Sciatic nerve (tissue), 2 donors: ENCODE data around the gene COPZ2. TPM values are rescaled to one million over a fixed set of nuclear protein-coding genes. Genes with fewer than 3 reads are reported as not detected.

ENCODE experiments used
- ATAC-seq: fragments of 200-7000 bp; cut with Tn5 transposase; one replicate; pipeline ENCODE4 v1.9.1; 2020; ENCODE audit warnings: mild to moderate bottlenecking, moderate library complexity
- DNase-seq: peaks from one replicate; pipeline ENCODE4 v3.0.0-alpha.2; 2020; ENCODE audit warnings: low spot score
- intact Hi-C: fragments of 100-400 bp; cut with DNase I; formaldehyde crosslinking; loops from one replicate; pipeline ENCODE4 v1.14.2; 2022
- total RNA-seq: library from RNA; stranded (reverse); fragmentation: NEBNext Ultra II Directional; extraction: Animal tissue kit (Norgen Biotek cat#: 25700); gene quantifications from one replicate; pipeline ENCODE4 v1.2.1, GENCODE V29; 2021
- donor health status: DM: no; HTN: no; CAD: no.
- donor health status: DM: no; HTN: no; CAD: no.

The COPZ2 gene
- total RNA-seq, 1 donor from 2014 or later = 72.7 TPM

GRCh38 chr17:48057626-48058025 lies 20.0 kb upstream of the COPZ2 start:
- intact Hi-C loops = no loop called here
- ATAC-seq (no peak), DNase-seq (peak; percentile 9)

- intact Hi-C loops = no loop called here
- ATAC-seq (no peak), DNase-seq (peak; percentile 50)
Measured at GRCh38 chr17:48056879-48057278, 19.3 kb upstream of the COPZ2 start.

DNA sequence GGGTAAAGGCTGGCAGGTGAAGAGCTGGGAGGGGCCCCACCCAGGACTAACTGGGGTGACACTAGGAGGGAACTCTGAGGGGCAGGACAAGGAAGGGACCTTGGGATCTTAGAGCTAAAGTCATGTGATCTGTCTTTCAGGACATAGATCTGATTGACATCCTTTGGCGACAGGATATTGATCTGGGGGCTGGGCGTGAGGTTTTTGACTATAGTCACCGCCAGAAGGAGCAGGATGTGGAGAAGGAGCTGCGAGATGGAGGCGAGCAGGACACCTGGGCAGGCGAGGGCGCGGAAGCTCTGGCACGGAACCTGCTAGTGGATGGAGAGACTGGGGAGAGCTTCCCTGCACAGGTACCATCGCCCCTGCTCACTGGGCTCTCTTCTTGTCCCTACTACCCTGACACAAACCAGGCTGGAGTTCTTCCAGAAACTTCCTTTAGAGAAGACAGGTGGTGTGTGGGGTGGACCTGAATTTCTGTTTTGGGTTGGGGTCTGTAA lies 18.7 kb upstream of the COPZ2 start:
- ATAC-seq = no peak
- intact Hi-C loops = no loop called here
- peak; percentile 37 for DNase-seq

DNA sequence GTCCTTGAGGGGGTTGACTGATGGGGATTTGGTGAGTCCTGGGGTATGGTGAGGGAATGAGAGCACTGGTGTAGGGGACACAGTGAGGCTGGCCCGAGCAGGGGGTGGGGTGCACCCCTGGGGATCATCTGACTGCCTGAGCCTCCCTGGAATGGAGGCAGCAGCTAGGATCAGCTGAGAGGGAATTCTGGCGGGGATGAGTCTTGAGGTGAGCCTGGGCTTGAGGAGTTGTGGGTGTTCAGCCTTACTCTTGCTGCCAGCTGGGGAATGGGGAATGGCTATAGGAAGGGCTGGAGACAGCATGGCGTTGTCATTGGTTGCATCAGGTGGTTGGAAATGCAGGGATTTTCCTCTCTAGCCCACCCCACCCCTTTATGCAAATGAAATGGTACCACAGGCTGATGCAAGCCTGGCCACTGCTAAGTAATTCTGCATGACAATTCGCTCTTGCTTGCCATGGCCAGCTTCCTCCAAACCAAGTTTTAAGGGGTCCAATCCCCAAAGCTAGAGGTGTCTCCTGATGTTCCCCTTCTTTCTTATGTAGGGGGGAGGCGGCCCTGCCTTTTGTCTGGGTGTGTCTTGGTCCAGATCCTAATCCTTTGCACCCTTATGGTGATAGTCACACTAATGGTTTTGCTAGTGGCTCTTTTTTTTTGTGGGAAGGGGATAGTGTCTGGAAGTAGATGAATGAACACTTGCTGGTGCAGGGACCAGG lies 18.1 kb upstream of the COPZ2 start:
- DNase-seq (peak; percentile 42), ATAC-seq (no peak)
- intact Hi-C loops = no loop called here

GRCh38 chr17:48054238-48055185 lies 16.9 kb upstream of the COPZ2 start:
- intact Hi-C loops = no loop called here
- DNase-seq (peak; percentile 77), ATAC-seq (peak; percentile 62)

GRCh38 chr17:48053758-48054237 lies 16.2 kb upstream of the COPZ2 start:
- intact Hi-C loops = no loop called here
- ATAC-seq = no peak
- peak; percentile 42 for DNase-seq

- DNase-seq = peak; percentile 80
Measured at GRCh38 chr17:48052956-48053757, 15.6 kb upstream of the COPZ2 start.

DNA sequence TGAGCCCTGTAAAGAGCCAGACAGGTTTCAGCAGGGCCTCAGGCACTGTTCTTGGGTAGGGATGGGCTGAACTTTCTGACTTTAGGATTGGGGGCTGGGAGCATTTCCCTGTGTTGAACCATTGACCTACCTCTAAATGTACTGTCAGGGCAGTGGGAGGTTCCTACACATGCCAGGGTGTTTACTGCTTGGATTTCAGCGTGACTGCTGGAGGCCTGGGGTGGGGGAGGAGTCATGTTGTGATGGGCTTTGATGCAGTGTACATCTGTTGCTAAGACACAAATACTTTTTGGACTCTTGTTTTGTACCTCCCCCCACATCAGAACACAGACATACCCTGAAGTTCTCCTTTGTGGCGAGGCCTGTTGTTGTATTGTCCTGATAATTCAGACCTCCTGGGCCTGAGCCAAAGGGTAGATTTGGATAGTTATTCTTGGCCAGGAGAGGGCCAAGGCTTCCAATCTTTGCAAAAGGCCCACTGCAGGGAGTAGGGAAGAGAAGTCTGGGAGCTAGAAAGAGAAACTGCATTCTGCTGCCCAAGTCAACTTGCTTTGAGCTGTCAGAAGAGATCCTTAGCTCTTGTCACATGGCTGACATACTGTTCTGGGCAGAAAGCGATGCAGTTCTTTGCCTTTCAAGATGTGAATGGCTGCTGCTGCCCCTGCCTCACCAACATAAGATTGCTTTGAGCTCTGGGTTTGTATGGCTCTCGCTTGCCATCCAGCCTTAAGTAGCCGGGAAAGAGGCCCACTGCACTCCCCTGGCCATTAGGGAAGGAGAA lies 14.3 kb upstream of the COPZ2 start:
- intact Hi-C loops = no loop called here
- ATAC-seq = peak; percentile 38
- DNase-seq = peak; percentile 75

More at GRCh38 chr17:48052956-48053757, 15.6 kb upstream of the COPZ2 start:
- intact Hi-C loops = no loop called here
- peak; percentile 46 for ATAC-seq

GRCh38 chr17:48051283-48051682 lies 13.7 kb upstream of the COPZ2 start:
- intact Hi-C loops = no loop called here
- no peak for ATAC-seq
- peak; percentile 67 for DNase-seq

- peak; percentile 76 for ATAC-seq
- intact Hi-C loops = no loop called here
- peak; percentile 92 for DNase-seq
Measured at GRCh38 chr17:48048384-48049126, 11.0 kb upstream of the COPZ2 start.

- peak; percentile 99 for DNase-seq
- ATAC-seq = peak; percentile 94
- intact Hi-C loops = no loop called here
Measured at GRCh38 chr17:48047741-48048383, 10.3 kb upstream of the COPZ2 start, which contains the start of gene NFE2L1. TSS of gene NFE2L1 (plus strand) at chr17:48048359. CDS start at chr17:48051119, 2,760 bp downstream.

- DNase-seq = peak; percentile 43
- ATAC-seq = no peak
- intact Hi-C loops = no loop called here
Measured at GRCh38 chr17:48047113-48047740, 9.6 kb upstream of the COPZ2 start.

DNA sequence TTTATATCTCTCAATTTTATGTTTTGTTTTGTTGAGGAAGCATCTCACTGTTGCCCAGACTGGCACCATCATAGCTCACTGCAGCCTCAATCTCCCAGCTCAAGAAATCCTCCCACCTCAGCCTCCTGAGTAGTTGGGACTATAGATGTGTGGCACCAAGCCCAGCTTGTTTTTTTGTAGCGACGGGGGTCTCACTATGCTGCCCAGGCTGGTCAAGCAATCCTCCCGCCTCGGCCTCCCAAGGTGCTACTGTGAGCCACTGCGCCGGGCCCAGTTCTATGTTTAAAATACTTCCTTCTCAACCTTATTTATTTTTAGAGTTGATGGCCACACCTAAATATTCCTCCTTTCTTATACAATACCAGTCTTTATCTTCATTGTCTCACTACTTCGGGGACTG lies 8.7 kb upstream of the COPZ2 start:
- no peak for ATAC-seq
- peak; percentile 54 for DNase-seq
- intact Hi-C loops = no loop called here

GRCh38 chr17:48045316-48046001 lies 7.9 kb upstream of the COPZ2 start:
- DNase-seq (peak; percentile 55), ATAC-seq (no peak)
- intact Hi-C loops = no loop called here

DNA sequence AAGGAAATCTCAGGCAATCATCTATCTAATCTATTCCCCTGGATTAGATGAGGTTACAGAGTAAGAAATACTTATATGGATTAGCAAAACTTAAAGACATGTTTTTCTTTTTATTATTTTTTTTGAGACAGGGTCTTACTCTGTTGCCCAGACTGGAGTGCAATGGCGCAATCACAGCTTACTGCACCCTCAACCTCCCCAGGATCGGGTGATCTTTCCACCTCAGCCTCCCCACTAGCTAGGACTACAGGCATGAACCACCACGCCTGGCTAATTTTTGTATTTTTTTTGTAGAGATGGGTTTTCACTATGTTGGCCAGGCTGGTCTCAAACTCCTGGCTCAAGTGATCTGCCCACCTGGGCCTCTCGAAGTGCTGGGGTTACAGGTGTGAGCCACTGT lies 7.3 kb upstream of the COPZ2 start:
- intact Hi-C loops = no loop called here
- ATAC-seq (no peak), DNase-seq (no peak)

- DNase-seq (no peak), ATAC-seq (no peak)
- intact Hi-C loops = no loop called here
Measured at GRCh38 chr17:48043176-48043575, 5.6 kb upstream of the COPZ2 start.
